K562 (cell line): ENCODE measurements around the gene CYSLTR1. TPM values are rescaled to one million over a fixed set of nuclear protein-coding genes. Genes with fewer than 3 reads are reported as not detected.
"Not testable (repeated sequence)": the region's sequence is repeated elsewhere in the genome, so short reads cannot be mapped to it uniquely, and the experiment has no call there.

Experiments
- ATAC-seq: fragments of 200-7000 bp; cut with Tn5 transposase; 3 replicates; pipeline ENCODE4 v1.9.1; 2020; ENCODE audit warnings: moderate library complexity
- BruUV-seq: library from RNA; stranded (reverse); fragments of 400-500 nt; replicated peaks from 2 replicates; lab custom pipeline; 2021; lab: Mats Ljungman, UMichigan
- CTCF ChIA-PET: fragments of 300-600 bp; formaldehyde crosslinking; extraction: SDS; loops from one replicate; lab custom pipeline; 2021; ENCODE audit warnings: low intra/inter-chr PET ratio; lab: Yijun Ruan, JAX
- POLR2A ChIA-PET: fragments of 300-600, 350-650 bp; sonication (Branson Sonifier 250); formaldehyde crosslinking; extraction: SDS; loops from one replicate; lab custom pipeline; 2021; ENCODE audit warnings: antibody characterized with exemption, inconsistent platforms; lab: Yijun Ruan, JAX
- DNase-seq, 4 experiments: peaks; one replicate each; pipeline versions ENCODE4 v3.0.0 to v3.0.0-alpha.2; 2011 to 2018; ENCODE audit warnings: low spot score in 3 of 4, mixed read lengths in 3 of 4; ENCODE audit errors: extremely low read depth in 1 of 4
- FAIRE-seq: peaks from 2 replicates; lab custom pipeline; 2011; peaks lifted over from hg19 to GRCh38; lab: Jason Lieb, UNC
- H2AFZ ChIP-seq: 2 replicates; pipeline ENCODE4 v1.6.0; 2011; ENCODE audit warnings: low read depth, low read length, control low read depth, inconsistent platforms
- H3K27ac ChIP-seq: fragments of 200-600 bp; 3 replicates; pipeline ENCODE4 v1.8.0; 2011; ENCODE audit warnings: low read depth, mild to moderate bottlenecking, control low read depth, inconsistent platforms, low read length, moderate library complexity, mixed read lengths; ENCODE audit errors: extremely low read depth
- H3K27me3 ChIP-seq, 2 experiments: fragments of 300-600 bp in 1 of 2; 2 replicates in 1 of 2; 3 replicates in 1 of 2; pipeline versions ENCODE4 v1.6.0 to v1.8.0; 2011; ENCODE audit warnings: inconsistent platforms in 2 of 2, low read length in 2 of 2, mild to moderate bottlenecking in 1 of 2, mixed read lengths in 1 of 2, moderate library complexity in 1 of 2; ENCODE audit not compliant: control insufficient read depth in 2 of 2, insufficient read depth in 2 of 2
- H3K36me3 ChIP-seq: fragments of 300-600 bp; 3 replicates; pipeline ENCODE4 v1.8.0; 2011; ENCODE audit warnings: mild to moderate bottlenecking, low read length, inconsistent platforms; ENCODE audit not compliant: control insufficient read depth, insufficient read depth
- H3K4me1 ChIP-seq, 2 experiments: fragments of 200-600 bp in 1 of 2; replicated peaks in 1 of 2; 2 replicates in 1 of 2; 3 replicates in 1 of 2; pipeline versions ENCODE4 v1.5.1 to v1.8.0; 2011; ENCODE audit warnings: inconsistent platforms in 2 of 2, low read length in 2 of 2, mild to moderate bottlenecking in 1 of 2, mixed read lengths in 1 of 2, moderate library complexity in 1 of 2; ENCODE audit not compliant: control insufficient read depth in 2 of 2, insufficient read depth in 2 of 2
- H3K4me2 ChIP-seq: 2 replicates; pipeline ENCODE4 v1.6.1; 2011; ENCODE audit warnings: low read length, control low read depth, inconsistent platforms, mixed read lengths; ENCODE audit not compliant: insufficient read depth
- H3K4me3 ChIP-seq: fragments of 200-600 bp; sonication (generic), shearing (Covaris generic); 2 replicates; pipeline ENCODE4 v1.5.1; 2016; ENCODE audit warnings: control low read depth, inconsistent platforms
- H3K79me2 ChIP-seq: fragments of 200-600 bp; 3 replicates; pipeline ENCODE4 v1.8.0; 2011; ENCODE audit warnings: low read length, inconsistent platforms; ENCODE audit not compliant: control insufficient read depth, insufficient read depth
- H3K9ac ChIP-seq, 2 experiments: 2 replicates each; pipeline versions ENCODE4 v1.6.0 to v1.6.1; 2011; ENCODE audit warnings: low read depth in 2 of 2, low read length in 2 of 2, control low read depth in 1 of 2, inconsistent platforms in 1 of 2, mild to moderate bottlenecking in 1 of 2, mixed read lengths in 1 of 2; ENCODE audit not compliant: insufficient read depth in 1 of 2
- H3K9me1 ChIP-seq: one replicate; pipeline ENCODE4 v1.6.0; 2011; ENCODE audit warnings: inconsistent platforms, mild to moderate bottlenecking, low read length, moderate library complexity; ENCODE audit not compliant: control insufficient read depth, insufficient read depth
- H3K9me3 ChIP-seq: replicated peaks from 2 replicates; pipeline ENCODE4 v1.5.1; 2011; ENCODE audit warnings: low read depth, low read length, inconsistent platforms; ENCODE audit not compliant: control insufficient read depth, insufficient read depth
- H4K20me1 ChIP-seq: replicated peaks from 2 replicates; pipeline ENCODE4 v1.6.1; 2011; ENCODE audit warnings: low read length, inconsistent platforms, mixed read lengths; ENCODE audit not compliant: control insufficient read depth, insufficient read depth
- CTBP1 ChIP-seq: fragments of 450-650 bp; IDR thresholded peaks from 2 replicates; pipeline ENCODE4 v1.6.1; 2016; ENCODE audit warnings: borderline replicate concordance
- FOSL1 ChIP-seq: fragments of 200-800 bp; sonication (Bioruptor generic); conservative IDR thresholded peaks from 2 replicates; pipeline ENCODE4 v1.6.1; 2016; ENCODE audit warnings: missing genetic modification characterization, missing compliant biosample characterization
- HNRNPL ChIP-seq: fragments of 200-400 bp; formaldehyde crosslinking; IDR thresholded peaks from 2 replicates; pipeline ENCODE4 v1.6.1; 2017; ENCODE audit warnings: low read depth, mild to moderate bottlenecking, low read length
- MEF2A ChIP-seq: IDR thresholded peaks from 2 replicates; pipeline ENCODE4 v1.6.1; 2011; ENCODE audit warnings: low read depth, mild to moderate bottlenecking, low read length, moderate library complexity; ENCODE audit not compliant: control insufficient read depth
- MLX ChIP-seq, 2 experiments: fragments of 450-650 bp in 1 of 2; sonication (generic) in 1 of 2; formaldehyde crosslinking; conservative IDR thresholded peaks; 2 replicates each; pipeline versions ENCODE4 v1.4.0 to v1.8.1; 2020 to 2022; ENCODE audit warnings: mild to moderate bottlenecking in 1 of 2, missing genetic modification reagents in 1 of 2
- PHF21A ChIP-seq: fragments of 450-650 bp; IDR thresholded peaks from 2 replicates; pipeline ENCODE4 v1.6.1; 2017; ENCODE audit warnings: low read depth, borderline replicate concordance
- PTRF ChIP-seq: fragments of 450-650 bp; IDR thresholded peaks from 2 replicates; pipeline ENCODE4 v1.6.1; 2016; ENCODE audit warnings: mild to moderate bottlenecking, missing genetic modification characterization, missing compliant biosample characterization
- TRIM28 ChIP-seq: fragments of 450-650 bp; IDR thresholded peaks from 2 replicates; pipeline ENCODE4 v1.6.1; 2017
- ZNF398 ChIP-seq: fragments of 250-450 bp; sonication (Bioruptor Pico); IDR thresholded peaks from 2 replicates; pipeline ENCODE4 v1.8.0; 2021; ENCODE audit warnings: moderate library complexity, mild to moderate bottlenecking, inconsistent platforms
- ZNF512 ChIP-seq: IDR thresholded peaks from 2 replicates; pipeline ENCODE4 v1.6.1; 2016; ENCODE audit warnings: missing genetic modification characterization, missing compliant biosample characterization
- in situ Hi-C: fragments of 300-500 bp; cut with MboI; formaldehyde crosslinking; loops from 4 replicates; pipeline ENCODE4 v1.15.0; 2018; ENCODE audit warnings: inconsistent platforms, mixed read lengths
- intact Hi-C: fragments of 100-400 bp; cut with micrococcal nuclease; formaldehyde crosslinking; loops from 2 replicates; pipeline ENCODE4 v1.14.2; 2022
- polyA plus RNA-seq, 8 experiments: library from polyadenylated mRNA; depleted of rRNA in 4 of 8; stranded (reverse) in 5 of 8; unstranded in 3 of 8; fragments of >200 nt; fragmentation: Nextera tagmentation in 2 of 8; fragmentation: Illumina TruSeq in 1 of 8; extraction: Ambion mirVana in 2 of 8; extraction: Trizol in 1 of 8; gene quantifications; 2 replicates each; pipeline versions ENCODE4 v1.2.1 to v1.2.3, GENCODE V29; 2011 to 2014; ENCODE audit warnings: inconsistent platforms in 1 of 8, missing spikeins in 1 of 8
- total RNA-seq, 7 experiments: library from RNA; depleted of rRNA in 6 of 7; stranded (reverse); fragments of >200 nt in 6 of 7; fragmentation: Illumina TruSeq in 2 of 7; extraction: Trizol in 2 of 7; gene quantifications; 2 replicates each; pipeline versions ENCODE4 v1.2.1 to v1.2.3, GENCODE V29; 2011 to 2021; ENCODE audit warnings: low replicate concordance in 1 of 7

Gene CYSLTR1
- total and polyA plus RNA-seq, 9 of the 15 experiments (the other 6 are each of a cell fraction or from before 2014, with no cell fraction given), result 0.04 to 0.07 TPM; not detected in 7

- TF ChIP-seq ZNF512 (no peak), HNRNPL (no peak)
These were observed 43.9 kb downstream of the CYSLTR1 start (continued) for GRCh38 chrX:78283511-78283910.

- intact Hi-C loops (no loop called here), in situ Hi-C loops (no loop called here)
- Histone ChIP-seq H4K20me1 (no peaks in the 10 kb centered on the region), H3K9me3 (no peaks in the 10 kb centered on the region), H3K4me2 (no peak overlapping the region), H3K27me3 (no peaks in the 10 kb centered on the region), H3K27ac (no peak overlapping the region), H2AFZ (no peak overlapping the region), H3K4me3 (no peak overlapping the region), H3K9ac (no peak overlapping the region), H3K79me2 (no peaks in the 10 kb centered on the region), H3K36me3 (no peaks in the 10 kb centered on the region), H3K4me1 (no peaks in the 10 kb centered on the region), H3K9me1 (no peaks in the 10 kb centered on the region)
- ChIA-PET POLR2A (no interaction called here), CTCF (no interaction called here)
- BruUV-seq, result no TSS peak
- no peak for TF ChIP-seq FOSL1 (tag)
- TF ChIP-seq CTBP1, result no peak
- no peak for TF ChIP-seq TRIM28
- TF ChIP-seq MLX (CRISPR knock-in tag; conservative IDR thresholded peaks at IDR 0.05), result no peak
- TF ChIP-seq PHF21A, result no peak
- no peak for TF ChIP-seq MEF2A
- no peak for TF ChIP-seq PTRF
- no peak for TF ChIP-seq ZNF398 (CRISPR knock-in tag)
- ATAC-seq (no peak), DNase-seq (no peak), FAIRE-seq (no peak)
These were observed 90.3 kb downstream of the CYSLTR1 start for GRCh38 chrX:78237127-78237526.

GRCh38 chrX:78226047-78226446, 101.4 kb downstream of the CYSLTR1 start:
- H3K9me3 ChIP-seq, in situ Hi-C loops, intact Hi-C loops, CTCF ChIA-PET, H3K9me1 ChIP-seq, POLR2A ChIA-PET, H3K79me2 ChIP-seq, H3K4me1 ChIP-seq, FAIRE-seq, ATAC-seq, H3K36me3 ChIP-seq, H3K4me2 ChIP-seq, H3K4me3 ChIP-seq, DNase-seq, H4K20me1 ChIP-seq, H3K27ac ChIP-seq, H2AFZ ChIP-seq, H3K9ac ChIP-seq, BruUV-seq, H3K27me3 ChIP-seq: not testable (repeated sequence)
